ENCODE measurements around the gene PRKAG3. TPM values are rescaled to one million over a fixed set of nuclear protein-coding genes. Genes with fewer than 3 reads are reported as not detected.

Gene PRKAG3
- total RNA-seq, 4 donors from 2014 or later = not detected

DNA sequence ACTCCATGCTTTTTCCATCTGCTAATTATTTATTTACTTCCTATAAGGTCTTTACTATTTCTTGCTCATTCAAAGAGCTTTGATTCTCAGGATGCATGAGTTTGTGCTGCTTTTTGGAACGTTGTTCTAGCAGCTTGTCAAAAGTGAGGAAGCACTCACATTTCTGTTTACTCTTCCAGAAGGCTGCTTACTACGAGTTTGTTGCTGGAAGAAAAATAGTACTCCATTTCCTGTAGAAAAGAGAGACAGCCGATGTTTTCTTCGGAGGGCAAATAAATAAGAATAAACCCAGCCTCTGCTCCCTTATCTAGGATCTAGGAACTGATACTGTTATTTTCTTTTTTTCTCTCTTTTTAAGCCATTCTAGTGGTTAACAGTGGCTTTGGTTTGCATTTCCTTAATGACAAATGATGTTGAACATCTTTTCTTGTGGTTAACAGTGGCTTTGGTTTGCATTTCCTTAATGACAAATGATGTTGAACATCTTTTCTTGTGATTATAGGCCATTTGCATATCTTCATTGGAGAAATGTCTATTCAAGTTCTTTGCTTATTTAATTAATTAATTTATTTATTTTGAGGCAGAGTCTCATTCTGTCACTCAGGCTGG is 29.1 kb downstream of the PRKAG3 start:
- peak overlapping the region in 1 of 4 donors; percentile 46 for H3K27ac ChIP-seq
- 27 to 31% methylated on average over 4 of the region's 4 CpGs for WGBS, 2 donors (ENCODE audit: low coverage in 1 of 2)

GRCh38 chr2:218799990-218800389 is 31.6 kb downstream of the PRKAG3 start:
- Histone ChIP-seq H3K4me3 (no peak overlapping the region), H3K9me3 (peaks cover 0 to 11% (median 0%) of the 10 kb centered on the region in 3 donors), H3K4me1 (peaks cover 0 to 12% (median 0%) of the 10 kb centered on the region in 3 donors), H3K36me3 (no peaks in the 10 kb centered on the region), H3K27ac (no peak overlapping the region), H3K27me3 (no peaks in the 10 kb centered on the region)
- TF ChIP-seq POLR2AphosphoS5 (IDR thresholded peaks at IDR 0.05) (no peak), CTCF (IDR thresholded peaks at IDR 0.05) (no peak), EP300 (IDR thresholded peaks at IDR 0.05) (no peak)
- ATAC-seq = no peak
- 34 to 36% methylated on average over 3 of the region's 6 CpGs for WGBS, 2 donors (ENCODE audit: low coverage in 1 of 2)

More for the DNA sequence above, 29.1 kb downstream of the PRKAG3 start:
- no peak for ATAC-seq
- Histone ChIP-seq H3K4me1 (peaks cover 0 to 36% (median 0%) of the 10 kb centered on the region in 3 donors), H3K27me3 (no peaks in the 10 kb centered on the region), H3K9me3 (peaks cover 0 to 13% (median 0%) of the 10 kb centered on the region in 3 donors), H3K36me3 (no peaks in the 10 kb centered on the region), H3K4me3 (no peak overlapping the region)
- TF ChIP-seq POLR2A (IDR thresholded peaks at IDR 0.05) = no peak
- TF ChIP-seq POLR2AphosphoS5 (IDR thresholded peaks at IDR 0.05) = no peak
- TF ChIP-seq EP300 (IDR thresholded peaks at IDR 0.05) = no peak
- TF ChIP-seq CTCF (IDR thresholded peaks at IDR 0.05) = no peak

DNA sequence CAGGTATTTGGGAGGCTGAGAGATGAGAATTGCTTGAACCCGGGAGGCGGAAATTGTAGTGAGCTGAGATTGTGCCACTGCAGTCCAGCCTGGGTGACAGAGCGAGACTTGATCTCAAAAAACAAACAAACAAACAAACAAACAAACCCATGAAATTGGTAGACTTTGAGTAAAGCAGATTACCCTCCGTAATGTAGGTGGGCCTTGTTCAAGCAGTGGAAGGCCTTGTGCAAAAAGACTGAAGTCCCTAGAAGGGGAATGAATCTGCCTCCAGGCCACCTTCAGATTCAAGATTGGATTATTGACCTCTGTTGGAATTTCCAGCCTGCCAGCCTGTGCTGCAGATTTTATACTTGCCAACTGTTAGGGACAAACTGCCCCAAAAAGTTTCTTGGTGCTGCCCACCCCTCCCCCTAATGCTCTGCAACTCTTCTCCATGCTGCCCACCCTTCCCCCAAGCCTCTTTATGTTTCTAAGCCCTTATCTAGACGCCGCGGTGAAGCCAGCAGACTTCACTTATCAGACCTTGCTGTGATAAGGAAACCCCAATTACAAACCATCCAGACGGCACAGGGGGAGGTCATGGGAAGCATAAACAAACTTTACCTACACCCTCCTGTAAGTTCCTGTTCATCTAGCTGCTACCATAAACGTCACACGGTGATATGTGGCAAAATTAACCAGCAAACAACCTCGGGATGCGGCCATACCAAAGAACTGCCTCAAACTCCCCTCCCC is 32.7 kb downstream of the PRKAG3 start:
- Histone ChIP-seq H3K9me3 (peaks cover 0 to under 1% (median 0%) of the 10 kb centered on the region in 3 donors), H3K27ac (no peak overlapping the region), H3K4me1 (peaks cover 0 to 11% (median 0%) of the 10 kb centered on the region in 3 donors), H3K4me3 (no peak overlapping the region), H3K36me3 (no peaks in the 10 kb centered on the region), H3K27me3 (no peaks in the 10 kb centered on the region)
- WGBS, 2 donors (ENCODE audit: low coverage in 1 of 2) = 60 to 70% methylated on average over 4 to 12 of the region's 12 CpGs
- TF ChIP-seq POLR2A (IDR thresholded peaks at IDR 0.05) = no peak
- no peak for TF ChIP-seq POLR2AphosphoS5 (IDR thresholded peaks at IDR 0.05)
- no peak for TF ChIP-seq EP300 (IDR thresholded peaks at IDR 0.05)
- no peak for TF ChIP-seq CTCF (IDR thresholded peaks at IDR 0.05)
- no peak for ATAC-seq

GRCh38 chr2:218796691-218797090 is 34.9 kb downstream of the PRKAG3 start:
- no peak overlapping the region for H3K27ac ChIP-seq
- H3K27me3 ChIP-seq = no peaks in the 10 kb centered on the region
- WGBS, 2 donors (ENCODE audit: low coverage in 1 of 2) = 86 to 87% methylated on average over 4 of the region's 4 CpGs
- ATAC-seq = no peak
- no peaks in the 10 kb centered on the region for H3K9me3 ChIP-seq
- H3K36me3 ChIP-seq = no peaks in the 10 kb centered on the region
- peaks cover 0 to 11% (median 0%) of the 10 kb centered on the region in 3 donors for H3K4me1 ChIP-seq
- H3K4me3 ChIP-seq = no peak overlapping the region
- TF ChIP-seq CTCF (IDR thresholded peaks at IDR 0.05) = no peak
- no peak for TF ChIP-seq EP300 (IDR thresholded peaks at IDR 0.05)
- no peak for TF ChIP-seq POLR2AphosphoS5 (IDR thresholded peaks at IDR 0.05)
- TF ChIP-seq POLR2A (IDR thresholded peaks at IDR 0.05) = no peak
